HG02759 (cell line): ENCODE results near the gene SLK.

Source experiments
- ATAC-seq: cut with Tn5 transposase; IDR thresholded peaks from one replicate; pipeline ENCODE4 v1.9.1; 2021; ENCODE audit warnings: mild to moderate bottlenecking, moderate library complexity; ENCODE audit not compliant: unreplicated experiment

Gene SLK

DNA sequence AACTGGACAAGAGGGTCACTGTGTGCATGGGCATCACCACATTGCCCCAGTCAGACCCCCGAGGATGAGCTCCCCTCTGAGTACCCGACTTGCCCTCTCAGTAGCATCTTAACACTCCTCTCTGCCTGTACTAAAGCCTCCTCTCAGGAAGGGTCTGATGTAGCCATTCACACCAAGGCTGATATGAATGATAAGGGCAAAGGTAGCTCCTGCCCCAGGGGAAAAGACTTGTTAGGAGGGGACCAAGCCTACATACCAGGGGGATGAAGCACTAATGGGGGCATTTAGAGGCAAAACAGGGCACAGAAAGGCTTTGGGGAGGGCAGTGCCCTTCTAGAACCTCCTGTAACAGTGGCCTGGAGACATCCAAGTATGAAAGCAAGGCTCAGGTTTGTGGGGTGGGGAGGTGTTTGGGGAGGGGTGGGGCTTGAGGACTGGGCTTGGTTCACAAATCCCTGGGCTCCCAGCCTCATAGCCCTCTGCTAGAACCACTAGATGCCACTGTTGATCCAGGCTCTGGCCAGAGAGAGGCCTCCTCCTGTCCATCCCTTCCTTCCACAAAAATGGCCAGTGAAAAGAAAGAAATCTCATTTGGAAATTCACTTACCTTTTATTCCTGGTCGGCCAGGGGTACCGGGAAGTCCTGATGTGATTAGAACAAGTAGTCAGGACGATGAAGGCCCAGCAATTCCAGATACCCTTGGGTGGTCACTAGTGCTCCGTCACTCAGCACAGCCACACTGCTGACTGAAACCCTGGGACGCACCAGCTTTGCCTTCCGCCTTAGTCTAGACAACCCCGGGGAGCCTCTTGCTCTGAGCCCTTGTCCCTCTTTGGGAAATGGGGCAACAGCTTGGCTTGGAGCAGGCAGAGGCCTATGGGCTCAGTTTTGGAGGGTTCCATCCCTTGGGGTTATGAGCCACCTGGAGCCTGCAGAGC lies 78.5 kb downstream of the SLK start:
- ATAC-seq: no peak

DNA sequence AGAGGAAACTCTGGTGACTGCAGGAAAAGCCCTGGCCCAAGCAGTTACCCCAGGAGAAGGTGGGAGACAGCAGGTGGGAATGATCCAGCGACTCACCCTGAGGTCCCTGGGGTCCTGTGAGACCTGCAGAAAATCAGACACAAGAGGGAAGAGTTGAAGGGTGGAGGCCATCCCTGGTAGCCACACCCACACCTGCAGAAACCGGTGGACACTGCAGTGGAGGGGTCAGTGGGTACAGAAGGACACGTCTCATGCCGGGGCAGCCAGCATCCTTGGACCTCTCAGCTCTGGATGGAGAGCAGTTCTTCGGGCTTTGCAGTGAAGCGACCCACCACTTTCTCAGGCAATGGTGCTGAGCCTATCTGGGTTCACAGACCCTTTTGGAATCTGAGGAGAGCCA lies 79.7 kb downstream of the SLK start:
- no peak for ATAC-seq

DNA sequence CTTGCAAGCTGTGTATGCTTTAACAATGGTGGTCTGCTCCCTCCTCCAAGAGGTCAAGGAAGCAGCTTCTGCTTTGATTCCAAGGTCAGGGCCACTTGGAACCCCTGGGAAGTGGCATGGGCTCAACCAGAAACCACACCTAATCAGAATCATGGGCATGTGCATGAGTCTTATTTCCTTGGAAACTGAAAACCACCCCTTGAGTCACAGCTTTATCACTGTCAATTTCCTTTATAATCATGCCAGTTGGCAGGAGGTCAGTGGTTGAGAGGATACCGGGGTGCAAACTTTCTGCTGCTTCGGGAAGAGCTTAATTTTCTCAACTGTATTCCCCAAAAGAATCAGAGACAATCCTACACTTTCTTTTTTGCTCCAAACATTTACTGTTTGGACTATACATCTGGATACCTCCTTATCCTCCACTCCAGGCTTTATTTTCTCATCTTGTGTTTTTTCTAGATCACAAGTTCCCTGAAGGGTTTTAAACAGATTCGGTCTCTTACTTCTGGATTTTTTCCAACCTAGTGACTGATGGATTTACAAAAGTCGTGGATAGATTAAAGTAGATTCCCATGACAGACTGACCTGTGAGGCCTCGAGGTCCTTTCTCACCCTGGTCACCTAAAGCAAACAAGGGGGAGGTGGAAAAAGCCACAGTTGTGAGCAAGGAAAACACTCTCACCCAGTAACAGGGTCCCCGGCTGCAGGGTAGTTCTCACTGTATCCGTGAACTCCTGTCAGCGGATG lies 82.7 kb downstream of the SLK start:
- no peak for ATAC-seq

DNA sequence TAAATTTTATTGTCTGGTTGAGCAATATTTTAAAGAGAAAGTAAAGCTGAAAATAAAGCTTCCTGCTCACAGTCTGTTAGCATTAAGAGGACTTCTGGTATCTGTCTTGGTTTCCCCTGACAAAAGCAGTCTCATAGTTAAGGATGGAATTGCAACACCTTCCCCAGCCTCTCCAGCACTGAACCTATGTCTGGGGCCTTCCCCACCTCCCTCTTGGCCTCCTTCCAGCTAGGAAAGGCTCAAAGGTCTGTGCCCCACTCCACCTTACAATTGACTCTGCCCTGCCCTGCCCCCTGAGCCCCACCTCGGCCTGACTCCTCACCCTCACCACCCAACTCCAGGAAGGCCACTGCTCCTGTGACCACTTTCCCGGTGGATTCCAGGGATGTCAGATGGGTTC lies 85.5 kb downstream of the SLK start:
- no peak for ATAC-seq

DNA sequence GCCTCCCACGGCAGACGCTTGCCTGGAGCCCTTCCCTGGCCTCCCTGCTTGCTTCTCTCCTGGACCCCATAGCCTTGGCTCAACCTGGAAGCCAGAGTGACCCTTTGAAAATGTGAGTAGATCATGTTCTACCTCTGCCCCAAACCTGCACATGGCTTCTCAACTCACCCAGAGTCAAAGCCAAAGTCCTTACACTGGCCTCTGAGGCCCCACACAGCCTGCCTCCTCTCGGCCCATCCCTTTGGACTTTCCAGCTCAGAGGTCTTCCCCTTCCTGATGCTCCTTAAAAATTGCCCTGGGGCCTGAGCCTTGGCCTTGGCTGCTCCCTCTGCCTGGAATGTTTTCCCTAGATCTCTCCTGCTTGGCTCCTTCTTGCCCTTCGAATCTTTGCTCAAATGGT lies 86.3 kb downstream of the SLK start:
- ATAC-seq: no peak

DNA sequence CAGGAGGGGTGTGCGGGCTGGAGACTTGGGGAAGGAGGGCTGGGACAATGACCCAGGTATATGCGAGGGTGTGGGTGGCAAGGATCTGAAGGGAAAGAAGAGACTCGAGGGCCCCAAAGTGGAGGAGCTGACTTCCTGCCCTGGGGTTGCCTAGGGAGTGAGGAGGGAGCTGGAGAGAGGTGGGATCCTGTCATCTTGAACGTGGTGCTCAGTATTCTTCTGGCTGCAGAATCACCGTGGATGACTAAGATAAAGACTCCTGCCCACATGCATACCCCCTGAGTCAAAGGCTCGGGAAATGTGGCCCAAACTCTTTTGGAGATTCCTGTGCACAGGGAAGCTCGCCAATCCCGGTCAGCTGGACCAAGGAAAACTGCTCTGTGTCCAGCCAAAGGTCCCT lies 87.5 kb downstream of the SLK start:
- ATAC-seq: no peak

DNA sequence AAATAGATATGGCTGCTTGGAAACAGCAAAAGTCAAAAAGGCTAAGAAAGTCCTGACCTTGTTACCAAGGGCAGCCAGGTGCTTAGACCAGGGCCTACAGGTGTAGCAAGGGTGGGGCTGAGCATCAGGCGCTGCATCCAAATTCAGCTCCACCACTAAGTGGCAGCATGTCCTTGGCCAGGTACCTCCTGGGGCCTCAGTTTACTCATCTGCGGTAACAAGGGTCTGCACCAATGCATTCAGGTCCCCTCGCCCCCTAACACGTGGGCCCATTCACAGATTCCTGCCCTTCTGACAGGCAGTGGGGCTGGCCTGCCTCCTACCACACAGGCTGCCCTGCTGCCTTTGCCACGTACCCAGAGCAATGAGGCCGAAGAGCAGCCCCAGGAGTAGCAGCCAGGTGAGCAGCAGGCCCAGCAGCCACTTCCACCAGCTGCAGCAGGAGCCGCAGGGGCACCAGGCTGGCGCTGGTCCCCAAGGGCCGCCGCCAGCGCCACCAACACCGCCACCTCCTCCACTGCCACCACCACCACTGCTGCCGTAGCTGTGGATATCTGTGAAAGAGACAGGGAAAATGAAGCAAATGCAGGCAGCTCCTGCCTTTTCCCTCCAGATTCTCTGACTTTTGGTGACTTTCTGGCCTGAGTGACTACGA lies 89.8 kb downstream of the SLK start:
- no peak for ATAC-seq

DNA sequence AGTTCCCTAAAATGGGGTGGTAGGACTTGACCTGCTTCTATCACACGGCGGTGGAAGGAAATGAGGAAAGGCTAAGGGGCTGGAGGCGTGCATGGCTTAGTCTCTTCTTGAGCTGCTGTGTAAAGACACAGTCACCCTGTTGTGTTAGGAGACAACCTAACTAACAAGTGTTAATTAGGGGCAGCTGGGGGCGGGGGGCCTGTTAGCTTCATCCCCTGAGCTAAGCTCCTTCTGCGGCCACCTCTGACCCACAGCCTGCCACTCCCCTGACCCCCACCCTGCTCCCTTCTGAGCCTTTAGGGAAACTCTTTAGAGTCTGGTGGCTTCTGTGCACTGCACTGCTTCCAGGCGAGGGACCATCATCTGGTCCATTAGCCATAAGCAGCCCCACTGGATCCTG lies 90.8 kb downstream of the SLK start:
- no peak for ATAC-seq

DNA sequence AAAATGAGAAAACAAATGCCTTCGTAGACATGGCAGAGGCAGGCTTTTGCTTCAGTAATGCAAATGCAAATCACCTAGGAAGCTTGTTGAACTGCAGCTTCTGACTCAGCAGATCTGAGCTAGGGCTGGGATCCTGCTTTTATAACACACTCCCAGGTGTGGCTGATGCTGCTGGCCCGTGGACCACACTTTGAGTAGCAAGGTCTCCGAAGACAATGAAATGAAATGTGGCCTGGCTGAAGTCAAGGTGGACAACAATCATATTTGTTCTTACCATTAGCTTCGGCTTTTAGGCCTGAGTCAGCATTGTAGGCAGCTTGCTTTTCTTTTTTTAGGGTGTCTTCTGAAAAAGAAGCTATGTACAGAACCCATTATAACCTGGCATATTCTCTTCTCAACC lies 92.4 kb downstream of the SLK start:
- ATAC-seq: no peak

DNA sequence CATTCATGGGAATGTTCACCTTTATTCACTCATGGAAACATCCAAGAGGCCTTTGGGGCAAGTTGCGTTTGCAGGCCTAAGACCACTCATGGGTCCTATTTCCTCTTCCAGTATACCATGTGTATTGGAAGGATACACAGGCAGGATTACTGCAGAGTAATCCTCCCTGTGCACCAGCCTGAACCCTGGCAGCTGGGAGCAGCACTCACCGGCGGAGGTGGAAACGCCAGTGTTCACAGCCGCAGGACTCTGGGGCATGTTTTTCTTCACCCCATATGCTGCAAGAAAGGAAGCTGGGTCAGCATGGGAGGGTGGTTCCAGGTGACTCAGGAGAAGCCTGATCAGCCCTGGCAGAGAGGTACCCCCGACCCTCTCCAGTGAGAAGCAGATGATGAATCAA lies 94.3 kb downstream of the SLK start:
- no peak for ATAC-seq

DNA sequence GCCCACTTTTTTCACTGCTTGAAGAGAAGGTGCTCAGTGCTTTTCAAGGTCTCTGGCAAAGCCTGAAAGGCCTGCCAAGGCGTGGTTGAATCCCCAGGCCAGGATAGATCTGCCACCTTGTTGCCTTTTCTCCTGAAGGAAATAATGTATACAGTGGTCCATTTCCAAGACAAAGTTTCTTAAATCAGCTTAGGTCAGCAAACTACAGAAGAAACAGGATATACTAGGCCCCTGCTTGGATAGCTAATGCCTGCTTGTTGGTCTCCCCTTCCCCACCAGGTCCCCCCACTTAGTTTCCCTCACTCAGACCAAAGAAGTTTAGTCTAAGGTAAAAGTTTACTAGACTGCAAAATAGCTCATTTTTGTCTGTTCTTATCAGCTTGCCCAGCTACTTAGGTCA lies 98.8 kb downstream of the SLK start:
- no peak for ATAC-seq

DNA sequence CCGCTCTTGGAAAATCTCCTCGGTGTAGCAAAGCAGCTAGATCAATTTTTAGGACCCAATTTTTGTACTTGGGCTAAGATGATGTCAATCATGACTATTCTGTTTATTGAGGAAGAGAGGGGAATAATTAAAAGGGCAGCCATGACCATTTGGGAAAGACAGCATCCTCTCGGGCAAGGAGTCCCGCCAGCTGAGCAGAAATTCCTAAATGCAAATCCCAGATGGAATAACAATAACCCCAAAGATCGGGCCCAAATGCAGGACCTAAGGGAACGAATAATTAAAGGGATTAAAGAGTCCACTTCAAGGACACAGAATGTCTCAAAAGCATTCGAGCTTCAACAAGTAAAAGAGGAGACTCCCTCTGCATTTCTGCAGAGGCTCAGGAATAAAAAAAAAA lies 100.0 kb downstream of the SLK start:
- ATAC-seq: no peak

DNA sequence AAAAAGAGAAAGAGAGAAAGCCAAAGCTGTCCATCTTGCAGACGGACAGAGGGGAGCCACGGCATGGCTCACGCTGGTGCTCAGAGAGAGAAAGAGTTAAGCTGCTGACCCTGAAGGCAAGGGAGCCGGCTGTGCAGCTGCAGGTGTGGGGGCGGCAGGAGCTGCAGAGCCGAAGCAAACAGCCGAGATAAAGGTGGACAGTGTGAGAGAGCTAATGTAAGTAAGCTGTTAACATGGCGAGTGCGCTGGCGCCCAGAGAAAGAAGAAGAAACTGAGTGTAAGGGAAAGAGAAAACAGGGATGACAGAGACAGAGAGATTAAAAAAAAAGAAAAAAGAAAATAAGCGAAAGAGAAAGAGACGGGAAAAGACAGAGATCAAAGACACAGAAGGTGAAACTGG lies 100.6 kb downstream of the SLK start:
- ATAC-seq: no peak

DNA sequence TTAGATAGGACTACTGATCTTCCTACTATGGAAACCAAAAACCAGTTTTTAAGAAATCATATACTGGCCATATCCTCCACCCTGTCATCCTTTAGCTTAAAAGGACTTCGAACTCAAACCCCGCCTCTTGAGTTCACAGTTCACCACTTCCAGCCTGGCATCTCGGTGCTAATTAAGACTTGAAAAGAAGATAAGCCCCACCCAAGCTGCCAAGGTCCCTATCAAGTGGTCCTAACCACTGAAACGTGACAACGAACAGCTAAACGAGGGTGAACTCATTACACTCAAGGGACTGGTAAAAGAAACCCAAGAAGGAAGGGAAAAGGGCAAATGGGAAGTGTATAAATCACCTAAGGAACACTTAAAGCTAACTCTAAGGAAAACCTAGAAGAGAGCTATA lies 102.7 kb downstream of the SLK start:
- ATAC-seq: no peak

DNA sequence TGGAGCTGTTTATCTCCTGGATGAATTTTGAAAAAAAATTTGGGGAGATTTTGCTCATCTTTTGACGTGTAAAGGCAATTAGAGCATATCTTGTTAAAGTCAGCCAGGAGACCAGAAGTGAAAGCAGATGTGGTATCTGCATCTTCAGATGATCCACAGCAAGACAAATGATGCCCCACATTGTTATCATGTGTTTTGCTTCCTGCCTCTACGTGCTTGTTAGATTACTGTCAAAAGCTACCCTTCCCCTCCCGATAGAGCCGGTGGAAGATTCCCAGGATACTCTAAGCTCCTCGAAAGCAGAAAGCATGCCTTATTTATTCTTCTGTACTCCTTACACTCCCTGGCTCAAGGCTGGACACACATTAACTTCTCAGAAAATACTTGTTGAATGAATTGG lies 105.8 kb downstream of the SLK start:
- no peak for ATAC-seq

DNA sequence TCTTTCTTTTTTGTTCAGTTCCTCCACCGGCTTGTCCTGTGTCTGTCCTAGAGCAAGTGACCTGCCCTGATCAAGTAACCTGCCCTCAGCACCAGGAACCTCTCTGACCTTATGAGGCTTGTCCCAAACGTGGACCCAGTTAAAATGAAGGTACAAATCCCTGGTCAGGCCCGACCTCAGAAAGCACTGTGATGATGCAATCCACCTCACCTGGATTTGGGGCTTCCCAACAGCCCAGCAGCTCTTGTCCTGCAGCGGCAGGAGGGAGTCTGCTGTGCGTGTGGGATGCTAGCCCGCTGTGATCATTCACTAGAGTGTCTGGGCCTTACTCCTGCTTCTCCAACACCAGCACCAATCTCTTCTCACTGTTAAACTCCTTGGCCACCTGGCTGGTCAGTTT lies 107.6 kb downstream of the SLK start:
- no peak for ATAC-seq

DNA sequence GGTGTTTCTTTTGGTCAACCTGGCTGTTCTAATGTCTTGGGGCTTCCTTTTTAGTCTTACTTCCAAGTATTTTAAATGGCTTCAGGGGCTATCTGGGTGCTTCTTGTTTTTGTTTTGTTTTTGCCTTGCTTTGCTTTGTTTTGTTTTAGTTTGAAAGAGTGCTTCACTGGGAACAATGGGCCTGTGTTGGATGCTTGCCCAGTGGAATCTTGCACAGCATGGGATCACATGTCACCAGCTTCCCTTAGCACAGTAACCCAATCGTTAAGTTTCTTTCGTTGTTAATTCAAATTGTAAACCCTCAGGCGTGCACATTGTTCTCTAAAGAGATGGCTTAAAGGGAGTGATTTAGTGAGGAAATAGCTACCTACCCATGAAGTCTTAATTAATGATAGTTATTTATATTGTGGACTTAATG lies 109.8 kb downstream of the SLK start:
- ATAC-seq: no peak

DNA sequence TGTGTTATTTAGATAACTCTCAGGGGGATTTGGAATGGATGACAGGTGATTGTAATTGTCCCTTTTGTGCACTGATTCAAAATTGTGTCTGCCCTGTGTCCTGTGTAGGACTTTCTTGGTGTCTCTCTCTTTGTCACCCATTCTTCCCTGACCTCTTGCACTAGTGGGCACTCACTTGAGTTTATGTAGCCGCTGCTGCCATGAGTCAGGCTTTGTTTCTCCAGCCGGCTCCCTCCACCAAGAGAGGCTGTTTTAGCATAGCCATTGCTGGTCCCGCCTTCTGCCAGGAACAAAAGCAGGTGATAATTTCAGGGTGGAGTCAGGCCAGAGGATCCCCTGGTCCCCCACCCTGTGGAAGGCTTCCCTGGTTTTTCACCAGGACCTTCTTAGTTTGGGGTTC lies 110.3 kb downstream of the SLK start:
- no peak for ATAC-seq

DNA sequence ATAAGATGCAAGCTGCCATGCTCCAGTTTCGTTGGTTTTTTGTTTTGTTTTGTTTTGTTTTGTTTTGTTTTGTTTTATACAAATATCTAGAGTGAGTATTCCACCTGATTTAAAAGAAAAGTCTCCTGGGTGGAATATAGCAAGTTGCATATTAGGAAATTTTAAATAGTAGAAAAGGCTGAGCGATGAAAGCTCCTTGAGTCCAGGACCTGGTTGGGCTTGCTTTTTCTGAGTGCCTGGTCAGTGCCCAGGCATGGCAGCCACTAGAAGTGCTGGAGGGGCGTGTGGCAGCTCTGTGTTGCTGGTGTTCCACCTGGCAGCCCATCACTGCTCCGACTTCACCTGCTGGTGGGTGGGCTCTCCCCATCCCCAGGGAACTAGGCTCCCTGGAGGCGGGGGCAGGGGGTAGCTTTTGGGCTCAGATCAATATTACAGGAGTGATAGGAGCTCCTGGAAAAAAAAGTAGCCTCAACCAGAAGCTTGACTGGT lies 110.8 kb downstream of the SLK start:
- no peak for ATAC-seq
